ENCODE measurements around the gene SLBP.

The SLBP gene

GRCh38 chr4:1683261-1683735 lies 28.8 kb downstream of the SLBP start:
- no peak overlapping the region for H3K27ac ChIP-seq (ENCODE audit: low read depth, low read length)
- no peak for TF ChIP-seq EZH2phosphoT487 (conservative IDR thresholded peaks at IDR 0.05; ENCODE audit: low read length)
- peak overlapping the region; percentile 27 for H3K4me2 ChIP-seq (ENCODE audit: low read depth, low read length, poor library complexity, severe bottlenecking)
- no peaks in the 10 kb centered on the region for H3K9me3 ChIP-seq (ENCODE audit: insufficient read depth, low read length)
- no peaks in the 10 kb centered on the region for H3K27me3 ChIP-seq (ENCODE audit: low read length)
- peaks cover 12% of the 10 kb centered on the region for H3F3A ChIP-seq (ENCODE audit: insufficient read depth)
- H3K79me2 ChIP-seq (ENCODE audit: insufficient read depth, low read length), result no peaks in the 10 kb centered on the region
- H3K9me2 ChIP-seq (replicated peaks; ENCODE audit: insufficient read depth, low read length), result no peaks in the 10 kb centered on the region
- H3K4me3 ChIP-seq (ENCODE audit: insufficient read depth, low read length, poor library complexity, severe bottlenecking), result no peak overlapping the region
- H4K20me1 ChIP-seq (ENCODE audit: low read depth, low read length), result no peaks in the 10 kb centered on the region
- H3K36me3 ChIP-seq (ENCODE audit: low read length), result no peaks in the 10 kb centered on the region
- H3K9ac ChIP-seq (ENCODE audit: low read length), result peak overlapping the region; percentile 29; the same call in 1 of the 2 replicates
- peak overlapping the region; percentile 8 for H2AFZ ChIP-seq (ENCODE audit: low read depth, low read length, severe bottlenecking)

DNA sequence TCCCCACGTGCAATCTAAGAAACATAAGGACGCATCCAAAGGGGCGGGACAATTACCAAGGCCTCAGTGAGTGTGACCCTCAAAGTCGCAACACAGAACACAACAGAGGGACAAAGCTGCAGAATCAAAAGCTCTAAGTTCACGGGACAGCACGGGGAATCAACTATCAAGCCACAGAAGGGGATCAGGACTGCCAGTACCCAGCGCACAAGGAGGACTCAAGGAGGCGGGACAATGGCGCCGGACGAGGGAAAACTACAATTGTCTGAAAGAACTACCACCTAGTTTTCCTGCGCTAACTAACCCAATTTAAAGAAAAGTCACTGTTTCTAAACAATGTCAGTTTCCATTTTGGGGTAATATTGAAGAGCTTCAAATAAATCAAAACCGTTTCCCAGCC lies 29.3 kb downstream of the SLBP start:
- Histone ChIP-seq H3K9me2 (replicated peaks; ENCODE audit: insufficient read depth, low read length) (no peaks in the 10 kb centered on the region), H3K4me3 (ENCODE audit: insufficient read depth, low read length, poor library complexity, severe bottlenecking) (no peak overlapping the region), H3K27ac (ENCODE audit: low read depth, low read length) (no peak overlapping the region), H3K27me3 (ENCODE audit: low read length) (no peaks in the 10 kb centered on the region), H3K36me3 (ENCODE audit: low read length) (no peaks in the 10 kb centered on the region), H3K9me3 (ENCODE audit: insufficient read depth, low read length) (no peaks in the 10 kb centered on the region), H2AFZ (ENCODE audit: low read depth, low read length, severe bottlenecking) (no peak overlapping the region), H4K20me1 (ENCODE audit: low read depth, low read length) (no peaks in the 10 kb centered on the region), H3K9ac (ENCODE audit: low read length) (no peak overlapping the region), H3F3A (ENCODE audit: insufficient read depth) (peaks cover 12% of the 10 kb centered on the region), H3K4me2 (ENCODE audit: low read depth, low read length, poor library complexity, severe bottlenecking) (no peak overlapping the region), H3K79me2 (ENCODE audit: insufficient read depth, low read length) (no peaks in the 10 kb centered on the region)
- no peak for TF ChIP-seq EZH2phosphoT487 (conservative IDR thresholded peaks at IDR 0.05; ENCODE audit: low read length)
- no peak for TF ChIP-seq CTCF (IDR thresholded peaks at IDR 0.05; ENCODE audit: insufficient read depth, low read length, poor library complexity, severe bottlenecking)

DNA sequence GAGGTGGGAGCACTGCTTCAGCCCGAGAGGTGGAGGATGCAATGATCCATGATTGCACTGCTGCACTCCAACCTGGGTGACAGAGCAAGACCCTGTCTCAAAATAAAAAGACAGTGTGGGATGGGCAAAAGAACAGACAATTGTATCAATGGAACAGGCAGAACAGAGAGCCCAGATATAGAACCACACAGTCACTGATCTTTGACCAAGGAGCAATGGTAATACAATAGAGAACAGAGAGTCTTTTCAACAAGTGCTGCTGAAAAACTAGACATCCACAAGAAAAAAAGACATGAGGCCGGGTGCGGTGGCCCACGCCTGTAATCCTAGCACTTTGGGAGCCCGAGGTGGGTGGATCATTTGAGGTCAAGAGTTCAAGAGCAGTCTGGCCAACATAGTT lies 33.9 kb downstream of the SLBP start:
- Histone ChIP-seq H3K9ac (ENCODE audit: low read length) (no peak overlapping the region), H3K27ac (ENCODE audit: low read depth, low read length) (no peak overlapping the region), H3K4me3 (ENCODE audit: insufficient read depth, low read length, poor library complexity, severe bottlenecking) (no peak overlapping the region), H3K9me2 (replicated peaks; ENCODE audit: insufficient read depth, low read length) (no peaks in the 10 kb centered on the region), H3K9me3 (ENCODE audit: insufficient read depth, low read length) (no peaks in the 10 kb centered on the region), H3K4me2 (ENCODE audit: low read depth, low read length, poor library complexity, severe bottlenecking) (no peak overlapping the region), H3K79me2 (ENCODE audit: insufficient read depth, low read length) (no peaks in the 10 kb centered on the region), H3F3A (ENCODE audit: insufficient read depth) (no peaks in the 10 kb centered on the region), H3K36me3 (ENCODE audit: low read length) (no peaks in the 10 kb centered on the region), H4K20me1 (ENCODE audit: low read depth, low read length) (no peaks in the 10 kb centered on the region), H2AFZ (ENCODE audit: low read depth, low read length, severe bottlenecking) (no peak overlapping the region), H3K27me3 (ENCODE audit: low read length) (no peaks in the 10 kb centered on the region)
- TF ChIP-seq CTCF (IDR thresholded peaks at IDR 0.05; ENCODE audit: insufficient read depth, low read length, poor library complexity, severe bottlenecking) (no peak), EZH2phosphoT487 (conservative IDR thresholded peaks at IDR 0.05; ENCODE audit: low read length) (no peak)

GRCh38 chr4:1676605-1677525 lies 35.3 kb downstream of the SLBP start:
- Histone ChIP-seq H3K4me2 (ENCODE audit: low read depth, low read length, poor library complexity, severe bottlenecking) (no peak overlapping the region), H3F3A (ENCODE audit: insufficient read depth) (no peaks in the 10 kb centered on the region), H3K79me2 (ENCODE audit: insufficient read depth, low read length) (no peaks in the 10 kb centered on the region), H3K9ac (ENCODE audit: low read length) (no peak overlapping the region), H3K9me2 (replicated peaks; ENCODE audit: insufficient read depth, low read length) (no peaks in the 10 kb centered on the region), H3K4me3 (ENCODE audit: insufficient read depth, low read length, poor library complexity, severe bottlenecking) (no peak overlapping the region), H3K36me3 (ENCODE audit: low read length) (no peaks in the 10 kb centered on the region), H3K27me3 (ENCODE audit: low read length) (no peaks in the 10 kb centered on the region), H4K20me1 (ENCODE audit: low read depth, low read length) (no peaks in the 10 kb centered on the region), H3K27ac (ENCODE audit: low read depth, low read length) (no peak overlapping the region), H3K9me3 (ENCODE audit: insufficient read depth, low read length) (no peaks in the 10 kb centered on the region), H2AFZ (ENCODE audit: low read depth, low read length, severe bottlenecking) (no peak overlapping the region)
- TF ChIP-seq EZH2phosphoT487 (conservative IDR thresholded peaks at IDR 0.05; ENCODE audit: low read length) (no peak), CTCF (IDR thresholded peaks at IDR 0.05; ENCODE audit: insufficient read depth, low read length, poor library complexity, severe bottlenecking) (no peak)
